Esophagus muscularis mucosa (tissue), 4 donors: ENCODE results near the gene MARCO. TPM values are rescaled to one million over a fixed set of nuclear protein-coding genes. Genes with fewer than 3 reads are reported as not detected.

Experiments used
- DNase-seq: peaks from one replicate; pipeline ENCODE4 v3.0.0-alpha.2; 2017; ENCODE audit errors: extremely low spot score
- H3K27ac ChIP-seq, 4 donors: fragments of 200-600 bp; sonication (generic); replicated peaks in 1 of 4; 1 replicate in 3 of 4; 2 replicates in 1 of 4; pipeline ENCODE4 v1.5.1; 2016 to 2019; ENCODE audit warnings: mild to moderate bottlenecking in 1 of 4
- H3K27me3 ChIP-seq, 4 donors: fragments of 200-600 bp; sonication (generic); one replicate each; pipeline versions ENCODE4 v1.5.1 to v1.6.0; 2016 to 2019
- H3K36me3 ChIP-seq, 4 donors: fragments of 200-600 bp; sonication (generic); one replicate each; pipeline ENCODE4 v1.5.1; 2016 to 2019
- H3K4me1 ChIP-seq, 4 donors: fragments of 200-600 bp; sonication (generic); one replicate each; pipeline ENCODE4 v1.5.1; 2016 to 2019
- H3K4me3 ChIP-seq, 4 donors: fragments of 200-600 bp; sonication (generic); 1 replicate in 2 of 4; 2 replicates in 2 of 4; pipeline ENCODE4 v1.5.1; 2016 to 2019; ENCODE audit warnings: mild to moderate bottlenecking in 4 of 4, moderate library complexity in 1 of 4
- H3K9me3 ChIP-seq, 4 donors: fragments of 200-600 bp; sonication (generic); 1 replicate in 3 of 4; 2 replicates in 1 of 4; pipeline ENCODE4 v1.5.1; 2016 to 2019
- CTCF ChIP-seq, 3 experiments: fragments of 200-600 bp in 2 of 3; fragments of 450-650 bp in 1 of 3; sonication (generic) in 2 of 3; IDR thresholded peaks; one replicate each; pipeline ENCODE4 v1.5.1; 2017 to 2019; ENCODE audit warnings: antibody characterized with exemption in 3 of 3, mild to moderate bottlenecking in 2 of 3, moderate library complexity in 1 of 3
- EP300 ChIP-seq: sonication (generic); formaldehyde crosslinking; IDR thresholded peaks from one replicate; pipeline ENCODE4 v1.6.1; 2017; ENCODE audit warnings: antibody characterized with exemption
- POLR2A ChIP-seq: fragments of 450-650 bp; IDR thresholded peaks from one replicate; pipeline ENCODE4 v1.6.1; 2017; ENCODE audit warnings: antibody characterized with exemption, moderate library complexity, mild to moderate bottlenecking, low read depth
- POLR2AphosphoS5 ChIP-seq, 2 donors: sonication (generic); formaldehyde crosslinking; IDR thresholded peaks; one replicate each; pipeline ENCODE4 v1.6.1; 2017; ENCODE audit warnings: antibody characterized with exemption in 2 of 2
- WGBS: methylation state at CpG from one replicate; pipeline ENCODE4 v1.1.5; 2018; 5-methylcytosine and 5-hydroxymethylcytosine counted together
- intact Hi-C: fragments of 100-400 bp; cut with DNase I; formaldehyde crosslinking; loops from one replicate; pipeline ENCODE4 v1.15.1; 2023
- total RNA-seq, 4 donors: library from RNA; depleted of rRNA; stranded (reverse); fragments of >200 nt; gene quantifications; one replicate each; pipeline versions ENCODE4 v1.1.0 to v1.2.1, GENCODE V29; 2016

Gene MARCO
- total RNA-seq, 4 donors from 2014 or later = 7.3 to 19.8 (median 12.9) TPM

- peak; percentile 78 for DNase-seq
- Histone ChIP-seq H3K4me3 (no peak overlapping the region), H3K27me3 (peaks cover 0 to 35% (median 0%) of the 10 kb centered on the region in 4 donors), H3K36me3 (no peaks in the 10 kb centered on the region), H3K4me1 (no peaks in the 10 kb centered on the region), H3K27ac (no peak overlapping the region), H3K9me3 (peaks cover 0 to 10% (median 0%) of the 10 kb centered on the region in 4 donors)
- WGBS = 74% methylated on average over 13 of the region's 13 CpGs
- intact Hi-C loops = no loop called here
- TF ChIP-seq EP300 (no peak), POLR2AphosphoS5 (IDR thresholded peaks at IDR 0.05) (peak in 1 of 2 donors; percentile 19)
These were observed 32.4 kb downstream of the MARCO start for GRCh38 chr2:118974103-118974993.

DNA sequence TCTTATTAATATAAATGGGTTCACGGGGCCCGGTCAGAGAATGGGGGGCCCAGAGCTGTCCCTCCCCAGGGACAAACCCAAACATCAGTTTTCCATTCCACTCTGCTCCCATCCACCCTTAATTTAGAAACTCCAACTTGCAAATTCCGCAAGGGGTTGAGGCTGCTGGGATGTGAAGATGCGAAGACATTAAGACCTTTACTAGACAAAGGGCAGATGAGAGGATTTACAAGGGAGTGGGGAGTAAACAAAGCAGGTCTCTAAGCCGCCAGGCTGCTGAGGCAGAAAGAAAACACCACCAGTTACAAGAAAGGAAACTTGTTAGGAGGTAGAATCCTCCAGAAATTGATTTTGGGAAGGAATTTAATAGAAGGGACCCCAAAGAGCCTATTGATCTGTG is 33.1 kb downstream of the MARCO start:
- H3K9me3 ChIP-seq = peaks cover 0 to 10% (median 0%) of the 10 kb centered on the region in 4 donors
- intact Hi-C loops = no loop called here
- peaks cover 0 to 35% (median 0%) of the 10 kb centered on the region in 4 donors for H3K27me3 ChIP-seq
- DNase-seq = peak; percentile 89
- H3K4me1 ChIP-seq = no peaks in the 10 kb centered on the region
- WGBS = 60% methylated on average over 5 of the region's 5 CpGs
- no peak overlapping the region for H3K27ac ChIP-seq
- no peaks in the 10 kb centered on the region for H3K36me3 ChIP-seq
- TF ChIP-seq EP300 = no peak
- no peak for TF ChIP-seq CTCF (IDR thresholded peaks at IDR 0.05)
- TF ChIP-seq POLR2A = no peak
- TF ChIP-seq POLR2AphosphoS5 (IDR thresholded peaks at IDR 0.05) = no peak
- H3K4me3 ChIP-seq = no peak overlapping the region

GRCh38 chr2:118978064-118978463 is 36.1 kb downstream of the MARCO start:
- Histone ChIP-seq H3K27me3 (peaks cover 0 to 22% (median 0%) of the 10 kb centered on the region in 4 donors), H3K36me3 (no peaks in the 10 kb centered on the region), H3K27ac (no peak overlapping the region), H3K4me1 (no peaks in the 10 kb centered on the region), H3K4me3 (no peak overlapping the region), H3K9me3 (peaks cover 0 to 10% (median 0%) of the 10 kb centered on the region in 4 donors)
- WGBS = 89% methylated on average over 2 of the region's 2 CpGs
- intact Hi-C loops = no loop called here
- TF ChIP-seq POLR2AphosphoS5 (IDR thresholded peaks at IDR 0.05) (no peak), POLR2A (no peak), CTCF (IDR thresholded peaks at IDR 0.05) (no peak), EP300 (no peak)
- DNase-seq = no peak

DNA sequence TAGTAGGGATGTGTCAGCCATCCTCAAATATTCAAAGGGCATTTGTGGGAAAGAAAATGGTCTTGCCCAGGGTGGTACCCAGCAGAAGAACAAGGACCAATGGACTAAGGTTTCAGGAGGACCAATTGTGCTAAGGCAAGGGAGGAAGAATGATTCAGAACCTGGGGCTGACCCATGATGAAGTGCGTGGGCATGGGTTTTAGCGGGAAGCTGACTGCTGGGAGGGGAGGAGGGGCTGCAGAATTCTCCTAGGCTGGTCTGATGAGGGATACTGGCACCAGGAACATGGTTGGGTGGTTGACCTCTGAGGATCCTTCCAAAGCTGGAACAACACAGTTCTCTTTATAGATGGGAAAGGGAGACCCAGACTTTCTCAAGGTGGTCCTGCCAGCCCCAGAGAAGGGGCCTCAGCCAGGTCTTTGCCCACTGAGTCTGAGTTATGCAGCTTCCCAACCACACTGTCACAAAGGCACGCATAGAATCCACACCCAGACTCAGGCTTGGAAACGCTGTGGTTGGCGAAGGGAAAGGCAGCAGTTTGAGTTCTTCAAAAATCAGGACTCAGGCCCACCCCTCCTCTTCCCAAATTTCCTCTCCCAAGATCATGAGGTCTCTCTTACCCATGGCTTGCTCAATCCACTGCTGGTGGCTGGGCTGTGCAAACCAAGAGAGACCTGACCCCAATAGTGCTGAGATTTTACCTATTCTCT is 37.3 kb downstream of the MARCO start:
- no peak overlapping the region for H3K4me3 ChIP-seq
- 70% methylated on average over 5 of the region's 5 CpGs for WGBS
- H3K27me3 ChIP-seq = peaks cover 0 to 27% (median 0%) of the 10 kb centered on the region in 4 donors
- peak; percentile 85 for DNase-seq
- no peaks in the 10 kb centered on the region for H3K4me1 ChIP-seq
- TF ChIP-seq CTCF (IDR thresholded peaks at IDR 0.05) (no peak), POLR2AphosphoS5 (IDR thresholded peaks at IDR 0.05) (no peak), POLR2A (no peak)
- intact Hi-C loops = no loop called here
- no peak overlapping the region for H3K27ac ChIP-seq
- H3K9me3 ChIP-seq = peaks cover 0 to 10% (median 0%) of the 10 kb centered on the region in 4 donors
- no peaks in the 10 kb centered on the region for H3K36me3 ChIP-seq

DNA sequence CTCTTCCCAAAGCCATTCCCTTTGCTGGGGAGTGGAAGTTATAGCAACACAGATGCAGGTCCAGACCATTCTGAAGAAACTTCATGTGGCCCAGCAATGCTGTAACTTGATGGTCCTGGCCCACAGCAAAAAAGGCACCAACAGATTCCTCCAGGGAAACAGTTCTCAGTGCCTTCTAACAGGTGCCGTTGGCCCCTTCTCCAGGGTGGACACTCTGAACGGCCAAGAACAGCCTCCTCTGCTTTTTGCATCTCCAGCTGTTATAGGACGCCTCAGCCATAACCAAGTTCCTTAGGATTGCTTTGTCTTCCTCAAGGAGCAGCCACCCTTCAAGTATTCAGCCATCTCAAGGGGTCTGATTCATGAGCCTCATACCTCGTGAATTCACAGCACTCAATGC is 38.0 kb downstream of the MARCO start:
- intact Hi-C loops = no loop called here
- Histone ChIP-seq H3K27me3 (peaks cover 0 to 19% (median 0%) of the 10 kb centered on the region in 4 donors), H3K27ac (no peak overlapping the region), H3K9me3 (peaks cover 0 to 10% (median 0%) of the 10 kb centered on the region in 4 donors), H3K4me3 (no peak overlapping the region), H3K36me3 (no peaks in the 10 kb centered on the region), H3K4me1 (no peaks in the 10 kb centered on the region)
- TF ChIP-seq POLR2A = no peak
- TF ChIP-seq EP300 = no peak
- TF ChIP-seq CTCF (IDR thresholded peaks at IDR 0.05) = no peak
- TF ChIP-seq POLR2AphosphoS5 (IDR thresholded peaks at IDR 0.05) = no peak
- 71% methylated on average over 4 of the region's 4 CpGs for WGBS
- peak; percentile 50 for DNase-seq
